Tibial nerve (tissue), 4 donors: ENCODE measurements around the gene DOCK9.

Experiments used
- EP300 ChIP-seq, 2 donors: sonication (generic); formaldehyde crosslinking; IDR thresholded peaks; one replicate each; pipeline ENCODE4 v1.6.1; 2017; ENCODE audit warnings: antibody characterized with exemption in 2 of 2, mild to moderate bottlenecking in 1 of 2
- TF ChIP-seq, protein P1 (sequence below), 5 experiments: fragments of 200-600 bp in 3 of 5; fragments of 450-650 bp in 2 of 5; sonication (generic) in 3 of 5; IDR thresholded peaks; one replicate each; pipeline ENCODE4 v1.5.1; 2016 to 2019; ENCODE audit warnings: antibody characterized with exemption in 5 of 5, mild to moderate bottlenecking in 3 of 5, moderate library complexity in 2 of 5

- TF ChIP-seq, protein P1, sequence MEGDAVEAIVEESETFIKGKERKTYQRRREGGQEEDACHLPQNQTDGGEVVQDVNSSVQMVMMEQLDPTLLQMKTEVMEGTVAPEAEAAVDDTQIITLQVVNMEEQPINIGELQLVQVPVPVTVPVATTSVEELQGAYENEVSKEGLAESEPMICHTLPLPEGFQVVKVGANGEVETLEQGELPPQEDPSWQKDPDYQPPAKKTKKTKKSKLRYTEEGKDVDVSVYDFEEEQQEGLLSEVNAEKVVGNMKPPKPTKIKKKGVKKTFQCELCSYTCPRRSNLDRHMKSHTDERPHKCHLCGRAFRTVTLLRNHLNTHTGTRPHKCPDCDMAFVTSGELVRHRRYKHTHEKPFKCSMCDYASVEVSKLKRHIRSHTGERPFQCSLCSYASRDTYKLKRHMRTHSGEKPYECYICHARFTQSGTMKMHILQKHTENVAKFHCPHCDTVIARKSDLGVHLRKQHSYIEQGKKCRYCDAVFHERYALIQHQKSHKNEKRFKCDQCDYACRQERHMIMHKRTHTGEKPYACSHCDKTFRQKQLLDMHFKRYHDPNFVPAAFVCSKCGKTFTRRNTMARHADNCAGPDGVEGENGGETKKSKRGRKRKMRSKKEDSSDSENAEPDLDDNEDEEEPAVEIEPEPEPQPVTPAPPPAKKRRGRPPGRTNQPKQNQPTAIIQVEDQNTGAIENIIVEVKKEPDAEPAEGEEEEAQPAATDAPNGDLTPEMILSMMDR (IDR thresholded peaks at IDR 0.05), result no peak
- no peak for TF ChIP-seq EP300 (IDR thresholded peaks at IDR 0.05)
Observed at GRCh38 chr13:98797456-98797855, 180.4 kb downstream of the DOCK9 start.
